ENCODE measurements around the gene TIPRL. TPM values are rescaled to one million over a fixed set of nuclear protein-coding genes. Genes with fewer than 3 reads are reported as not detected.

TIPRL gene
- total RNA-seq, 2 donors from 2014 or later: 4.9 to 10.1 TPM

DNA sequence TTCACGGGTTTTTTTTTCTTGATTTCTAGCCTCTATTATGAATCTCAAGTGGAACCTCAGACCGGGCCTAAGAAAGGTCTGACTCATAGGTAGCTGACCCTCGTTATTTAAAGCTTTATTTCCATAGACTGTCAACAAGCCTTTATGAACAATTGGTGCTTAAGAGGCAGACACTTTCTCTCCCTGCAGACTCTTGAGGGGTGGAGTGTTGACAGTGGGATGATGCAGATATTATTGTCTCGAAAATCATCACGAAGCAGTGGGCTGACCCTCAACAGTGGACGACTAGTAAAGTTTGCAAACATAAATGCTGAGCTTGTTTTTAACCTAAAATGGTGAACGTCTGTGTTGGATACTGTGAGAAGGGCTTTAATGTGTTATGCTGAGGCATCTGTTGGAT, 48.9 kb downstream of the TIPRL start:
- Histone ChIP-seq H3K27me3 (no peaks in the 10 kb centered on the region), H3K27ac (peak overlapping the region in 1 of 4 donors; percentile 89), H3K4me3 (no peak overlapping the region), H3K4me1 (peaks cover 32% of the 10 kb centered on the region), H3K36me3 (replicated peaks in 1 of 2; ENCODE audit: insufficient read depth in 1 of 2, low read depth in 2 of 2) (peaks cover 0 to 2% of the 10 kb centered on the region in 2 donors), H3K9me3 (no peaks in the 10 kb centered on the region)
- WGBS, 2 donors: 55 to 65% methylated on average over 7 of the region's 7 CpGs
- intact Hi-C loops (cut with DNase I): no loop called here
- DNase-seq (no peak), ATAC-seq (no peak)
- TF ChIP-seq POLR2A (IDR thresholded peaks at IDR 0.05): no peak
- TF ChIP-seq, protein P1, sequence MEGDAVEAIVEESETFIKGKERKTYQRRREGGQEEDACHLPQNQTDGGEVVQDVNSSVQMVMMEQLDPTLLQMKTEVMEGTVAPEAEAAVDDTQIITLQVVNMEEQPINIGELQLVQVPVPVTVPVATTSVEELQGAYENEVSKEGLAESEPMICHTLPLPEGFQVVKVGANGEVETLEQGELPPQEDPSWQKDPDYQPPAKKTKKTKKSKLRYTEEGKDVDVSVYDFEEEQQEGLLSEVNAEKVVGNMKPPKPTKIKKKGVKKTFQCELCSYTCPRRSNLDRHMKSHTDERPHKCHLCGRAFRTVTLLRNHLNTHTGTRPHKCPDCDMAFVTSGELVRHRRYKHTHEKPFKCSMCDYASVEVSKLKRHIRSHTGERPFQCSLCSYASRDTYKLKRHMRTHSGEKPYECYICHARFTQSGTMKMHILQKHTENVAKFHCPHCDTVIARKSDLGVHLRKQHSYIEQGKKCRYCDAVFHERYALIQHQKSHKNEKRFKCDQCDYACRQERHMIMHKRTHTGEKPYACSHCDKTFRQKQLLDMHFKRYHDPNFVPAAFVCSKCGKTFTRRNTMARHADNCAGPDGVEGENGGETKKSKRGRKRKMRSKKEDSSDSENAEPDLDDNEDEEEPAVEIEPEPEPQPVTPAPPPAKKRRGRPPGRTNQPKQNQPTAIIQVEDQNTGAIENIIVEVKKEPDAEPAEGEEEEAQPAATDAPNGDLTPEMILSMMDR (IDR thresholded peaks at IDR 0.05): no peak

DNA sequence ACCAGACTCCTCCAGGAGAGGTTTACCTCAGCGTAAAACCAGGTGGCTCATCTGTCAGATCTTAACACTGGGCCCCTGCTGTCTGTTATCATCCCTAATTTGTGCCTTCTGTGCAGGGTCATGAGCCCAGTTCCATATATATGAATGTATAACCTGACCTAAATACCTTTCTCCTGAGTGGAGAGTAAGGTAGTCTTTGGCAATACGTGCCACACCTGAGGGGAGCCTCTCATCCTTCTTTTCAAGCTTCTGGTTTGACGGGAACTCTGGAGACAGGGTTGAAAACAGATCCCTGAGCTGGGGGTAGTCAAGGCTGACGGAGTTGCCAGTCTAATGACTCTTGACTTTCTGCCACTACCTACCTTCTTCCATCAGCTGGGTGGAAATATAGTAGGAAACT, 51.1 kb downstream of the TIPRL start:
- 98 to 100% methylated on average over 4 of the region's 4 CpGs for WGBS, 2 donors
- no peaks in the 10 kb centered on the region for H3K9me3 ChIP-seq
- intact Hi-C loops (cut with DNase I): no loop called here
- TF ChIP-seq POLR2A (IDR thresholded peaks at IDR 0.05): no peak
- TF ChIP-seq, protein P1 (IDR thresholded peaks at IDR 0.05): no peak
- H3K36me3 ChIP-seq (replicated peaks in 1 of 2; ENCODE audit: insufficient read depth in 1 of 2, low read depth in 2 of 2): peaks cover 0 to 3% of the 10 kb centered on the region in 2 donors
- H3K27me3 ChIP-seq: no peaks in the 10 kb centered on the region
- DNase-seq: no peak
- H3K4me3 ChIP-seq: no peak overlapping the region
- H3K27ac ChIP-seq: no peak overlapping the region
- no peak for ATAC-seq
- H3K4me1 ChIP-seq: peaks cover 32% of the 10 kb centered on the region

DNA sequence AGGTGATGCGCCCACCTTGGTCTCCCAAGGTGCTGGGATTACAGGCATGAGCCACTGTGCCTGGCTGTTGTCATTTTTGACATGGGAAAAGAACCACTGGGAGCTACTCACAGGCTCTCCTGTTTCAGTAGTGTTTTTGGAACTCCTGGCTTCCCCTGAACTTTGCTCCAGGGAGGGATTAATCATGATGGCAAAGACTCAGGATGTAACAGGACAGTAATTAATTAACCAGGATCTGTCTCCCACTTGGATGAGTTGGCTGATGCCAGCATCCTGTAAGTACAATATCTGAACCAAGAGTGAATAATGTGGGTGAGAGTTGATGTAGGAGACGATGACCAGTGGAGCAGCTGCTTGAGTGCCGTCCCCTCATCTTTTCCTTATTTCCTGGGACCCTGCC, 51.9 kb downstream of the TIPRL start:
- no peak overlapping the region for H3K27ac ChIP-seq
- ATAC-seq (no peak), DNase-seq (no peak)
- H3K9me3 ChIP-seq: no peaks in the 10 kb centered on the region
- H3K27me3 ChIP-seq: no peaks in the 10 kb centered on the region
- peaks cover 33% of the 10 kb centered on the region for H3K4me1 ChIP-seq
- no peak for TF ChIP-seq POLR2A (IDR thresholded peaks at IDR 0.05)
- TF ChIP-seq, protein P1 (IDR thresholded peaks at IDR 0.05): no peak
- intact Hi-C loops (cut with DNase I): no loop called here
- H3K36me3 ChIP-seq (replicated peaks in 1 of 2; ENCODE audit: insufficient read depth in 1 of 2, low read depth in 2 of 2): peaks cover 0 to 3% of the 10 kb centered on the region in 2 donors
- 93 to 97% methylated on average over 3 of the region's 3 CpGs for WGBS, 2 donors
- H3K4me3 ChIP-seq: no peak overlapping the region

DNA sequence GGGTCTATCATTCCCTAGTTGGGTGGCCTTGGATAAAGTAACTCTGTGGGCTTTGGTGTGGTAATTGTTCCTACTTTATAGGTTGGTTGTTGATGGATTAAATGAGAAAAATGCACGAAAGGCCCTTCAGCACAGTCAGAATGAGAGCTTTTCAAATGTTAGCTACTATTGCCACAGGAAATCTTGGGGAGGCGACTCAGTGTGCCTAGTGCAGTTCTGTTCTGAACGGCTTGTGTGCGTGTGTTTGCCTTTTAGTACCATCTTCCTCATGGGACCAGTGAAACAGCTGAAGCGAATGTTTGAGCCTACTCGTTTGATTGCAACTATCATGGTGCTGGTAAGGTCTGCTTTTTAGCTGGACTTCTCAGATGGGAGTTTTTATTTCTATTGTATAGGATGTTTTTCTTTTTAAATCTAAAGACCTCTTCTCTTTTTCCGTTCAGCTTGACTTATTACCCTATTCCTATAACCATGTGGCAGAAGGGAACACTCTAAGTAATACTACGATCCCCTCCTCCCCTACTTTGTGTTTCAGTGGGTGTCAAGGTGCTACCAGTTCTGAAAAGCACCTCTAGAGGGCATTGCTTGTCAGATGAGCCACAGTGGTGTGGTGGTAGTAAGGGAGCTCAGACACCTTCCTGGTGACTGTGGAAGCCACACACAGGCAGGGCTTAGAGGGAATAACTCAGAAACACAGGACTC, 56.2 kb downstream of the TIPRL start:
- intact Hi-C loops (cut with DNase I): no loop called here
- peaks cover 0 to 3% of the 10 kb centered on the region in 2 donors for H3K36me3 ChIP-seq (replicated peaks in 1 of 2; ENCODE audit: insufficient read depth in 1 of 2, low read depth in 2 of 2)
- no peak for TF ChIP-seq POLR2A (IDR thresholded peaks at IDR 0.05)
- TF ChIP-seq, protein P1 (IDR thresholded peaks at IDR 0.05): peak; percentile 10 to 52 (median 44)
- no peak overlapping the region for H3K4me3 ChIP-seq
- no peaks in the 10 kb centered on the region for H3K9me3 ChIP-seq
- no peaks in the 10 kb centered on the region for H3K27me3 ChIP-seq
- ATAC-seq: peak; percentile 67
- 87 to 92% methylated on average over 8 of the region's 8 CpGs for WGBS, 2 donors
- peak in 3 of 4 donors; percentile 28 to 37 (median 36) for DNase-seq
- H3K27ac ChIP-seq: peak overlapping the region in 1 of 4 donors; percentile 31
- H3K4me1 ChIP-seq: peaks cover 23% of the 10 kb centered on the region

DNA sequence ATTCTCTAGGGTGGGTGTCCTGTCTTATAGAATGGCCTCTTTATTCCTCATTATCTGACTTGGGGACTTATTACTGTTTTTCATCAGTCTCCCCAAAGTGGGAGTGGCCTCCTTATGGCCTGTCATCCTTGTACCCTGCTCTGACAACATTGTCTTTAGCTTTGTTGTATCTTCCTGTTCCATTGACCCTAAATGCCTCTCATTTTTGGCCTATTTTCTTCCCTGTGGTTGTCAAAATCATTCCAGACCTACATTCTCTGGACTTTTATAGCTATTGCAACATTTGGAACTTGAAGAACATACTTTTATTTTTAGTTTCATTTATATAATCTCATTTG, 56.8 kb downstream of the TIPRL start:
- intact Hi-C loops (cut with DNase I): no loop called here
- H3K27me3 ChIP-seq: no peaks in the 10 kb centered on the region
- H3K36me3 ChIP-seq (replicated peaks in 1 of 2; ENCODE audit: insufficient read depth in 1 of 2, low read depth in 2 of 2): peaks cover 0 to 3% of the 10 kb centered on the region in 2 donors
- no peak overlapping the region for H3K4me3 ChIP-seq
- peak overlapping the region in 1 of 4 donors; percentile 31 for H3K27ac ChIP-seq
- TF ChIP-seq, protein P1 (IDR thresholded peaks at IDR 0.05): no peak
- no peak for TF ChIP-seq POLR2A (IDR thresholded peaks at IDR 0.05)
- peak; percentile 24 for ATAC-seq
- no peaks in the 10 kb centered on the region for H3K9me3 ChIP-seq
- peaks cover 18% of the 10 kb centered on the region for H3K4me1 ChIP-seq
- no peak for DNase-seq
